DMS 273 treated with DMSO at 0.1 percent for 48 hours (cell line): ENCODE results near the gene NDE1.
"Not testable (repeated sequence)": the region's sequence is repeated elsewhere in the genome, so short reads cannot be mapped to it uniquely, and the experiment has no call there.

ENCODE experiments used
- DNase-seq: peaks from one replicate; lab custom pipeline; 2025; lab: John Stamatoyannopoulos, UW

NDE1 gene

DNA sequence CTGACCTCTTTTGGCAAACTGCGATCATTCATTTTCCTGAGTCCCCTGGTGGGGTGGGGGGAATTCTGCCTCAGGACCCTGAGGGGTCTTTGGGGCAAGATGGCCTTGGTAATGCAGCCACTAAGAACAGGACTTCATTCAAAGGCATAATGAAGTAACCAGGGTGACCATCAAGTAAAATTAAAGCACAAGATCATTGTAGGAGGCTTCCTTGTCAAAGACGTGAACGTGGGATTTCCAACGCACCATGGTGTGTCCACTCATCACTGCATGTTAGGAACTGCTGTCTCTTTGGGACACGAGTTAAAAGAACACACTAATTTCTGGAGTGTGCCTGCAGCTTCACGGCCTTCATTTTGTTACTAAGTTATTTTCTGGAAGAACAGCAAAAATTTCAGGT lies 51.3 kb downstream of the NDE1 start:
- no peak for DNase-seq

DNA sequence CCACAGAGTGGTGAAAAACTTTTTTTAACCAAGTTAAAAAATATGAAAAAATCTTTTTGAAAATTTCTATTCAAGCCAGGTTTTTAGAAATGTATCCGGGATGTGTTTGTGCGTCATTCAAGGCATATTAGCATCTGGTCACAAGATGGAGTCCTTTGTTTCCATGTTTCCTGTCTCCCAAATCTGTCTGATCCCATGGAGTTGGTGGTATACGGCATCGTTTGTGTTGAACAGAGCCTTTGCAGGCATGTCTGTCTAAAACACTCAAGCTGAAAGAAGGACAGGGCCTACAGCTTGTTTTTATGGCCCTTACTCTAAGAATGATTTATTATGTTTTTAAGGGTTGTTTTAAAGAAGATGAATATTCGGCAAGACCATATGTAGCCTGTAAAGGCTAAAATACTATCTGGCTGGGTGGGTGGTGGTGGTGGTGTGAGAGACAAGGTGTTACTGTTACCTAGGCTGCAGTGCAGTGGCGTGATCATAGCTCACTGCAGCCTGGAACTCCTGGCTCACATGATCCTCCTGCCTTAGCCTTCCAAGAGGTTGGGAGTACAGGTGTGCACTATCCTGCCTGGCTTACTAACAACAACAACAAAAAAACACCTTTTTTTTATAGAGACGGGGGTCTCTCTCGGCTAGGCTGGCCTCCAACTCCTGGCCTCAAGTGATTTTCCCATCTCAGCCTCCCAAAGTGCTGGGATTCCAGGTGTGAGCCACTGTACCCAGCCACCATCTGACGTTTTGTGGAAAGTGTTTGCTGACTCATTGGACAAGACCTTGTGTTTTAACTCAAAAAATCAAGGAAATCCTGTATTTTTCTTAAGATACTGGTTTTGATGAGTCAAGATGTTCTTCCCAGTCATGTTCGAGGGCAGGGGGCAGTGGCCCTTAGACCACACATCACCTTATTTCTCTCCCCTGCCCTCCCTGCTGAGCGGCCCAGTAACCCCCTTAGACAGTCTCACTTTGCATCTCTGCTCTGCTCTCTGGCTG lies 52.2 kb downstream of the NDE1 start:
- no peak for DNase-seq

DNA sequence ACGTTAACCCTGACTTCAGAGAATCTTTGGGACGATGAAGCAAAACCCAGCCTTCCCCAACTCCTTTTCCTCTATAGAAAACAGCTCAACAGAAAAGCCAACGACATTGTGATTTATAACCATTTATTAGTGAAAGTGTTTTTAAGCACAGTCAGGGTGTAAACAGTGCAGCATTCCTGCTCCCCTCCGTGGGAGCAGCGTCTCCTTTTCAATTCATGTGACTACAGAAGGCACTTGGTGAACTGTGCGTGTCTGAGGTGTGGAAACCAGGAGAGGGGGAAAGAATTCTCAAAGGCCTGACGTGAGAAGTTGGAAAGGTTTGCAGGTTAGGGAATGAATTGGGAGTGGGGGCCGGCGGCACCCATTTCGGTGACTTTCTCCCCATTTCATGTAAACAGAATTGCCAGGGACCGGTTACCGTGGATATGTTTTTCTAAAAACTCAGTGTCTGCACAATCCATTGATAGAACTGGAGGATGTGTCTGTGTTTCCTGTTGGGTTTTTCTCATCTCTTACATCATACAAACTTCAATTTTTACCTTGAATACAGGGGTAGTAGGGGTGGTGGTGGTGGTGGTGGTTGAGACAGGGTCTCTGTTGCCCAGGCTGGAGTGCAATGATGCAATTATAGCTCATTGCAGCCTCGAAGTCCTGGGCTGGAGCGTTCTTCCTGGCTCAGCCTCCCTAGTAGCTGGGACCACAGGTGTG lies 53.1 kb downstream of the NDE1 start:
- DNase-seq: no peak

DNA sequence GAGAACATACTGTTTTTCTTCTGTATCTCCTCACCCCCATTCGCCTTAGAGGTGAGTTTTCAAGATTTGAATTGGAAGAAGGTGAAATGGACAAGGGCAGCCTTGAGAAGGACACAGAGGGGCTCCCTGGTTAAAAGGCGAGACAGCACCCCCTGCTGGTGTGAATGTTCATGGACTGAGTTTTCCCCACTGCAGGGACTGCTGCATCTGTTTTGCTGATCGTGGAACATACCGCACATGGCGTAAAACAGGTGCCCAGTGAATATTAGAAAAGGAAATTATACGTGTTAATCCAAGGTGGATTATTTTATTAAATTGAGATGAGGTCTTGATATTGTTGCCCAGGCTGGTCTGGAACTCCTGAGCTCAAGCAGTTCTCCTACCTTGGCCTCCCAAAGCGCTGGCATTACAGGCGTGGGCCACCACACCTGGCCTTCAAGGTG lies 54.5 kb downstream of the NDE1 start:
- no peak for DNase-seq

DNA sequence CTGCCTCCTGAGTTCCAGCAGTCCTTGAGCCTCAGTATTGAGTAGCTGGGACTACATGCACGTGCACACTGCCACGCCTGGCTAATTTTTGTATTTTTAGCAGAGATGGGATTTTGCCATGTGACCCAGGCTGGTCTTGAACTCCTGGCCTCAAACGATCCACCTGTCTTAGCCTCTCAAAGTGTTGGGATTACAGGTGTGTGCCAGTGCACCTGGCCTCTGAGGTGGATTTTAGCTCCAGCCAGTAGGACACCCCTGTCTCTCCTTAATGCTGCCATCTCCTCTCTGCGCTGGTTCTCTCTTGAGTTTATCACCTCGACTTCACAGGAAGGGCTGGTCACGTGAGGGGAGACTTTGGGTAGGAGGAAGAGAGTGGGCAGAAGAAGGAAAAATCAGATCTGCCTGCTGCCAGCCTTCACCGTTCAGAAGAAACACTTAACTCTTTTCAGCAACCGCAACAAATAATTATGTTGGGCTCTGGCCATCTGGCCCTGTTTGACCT lies 55.1 kb downstream of the NDE1 start:
- no peak for DNase-seq

DNA sequence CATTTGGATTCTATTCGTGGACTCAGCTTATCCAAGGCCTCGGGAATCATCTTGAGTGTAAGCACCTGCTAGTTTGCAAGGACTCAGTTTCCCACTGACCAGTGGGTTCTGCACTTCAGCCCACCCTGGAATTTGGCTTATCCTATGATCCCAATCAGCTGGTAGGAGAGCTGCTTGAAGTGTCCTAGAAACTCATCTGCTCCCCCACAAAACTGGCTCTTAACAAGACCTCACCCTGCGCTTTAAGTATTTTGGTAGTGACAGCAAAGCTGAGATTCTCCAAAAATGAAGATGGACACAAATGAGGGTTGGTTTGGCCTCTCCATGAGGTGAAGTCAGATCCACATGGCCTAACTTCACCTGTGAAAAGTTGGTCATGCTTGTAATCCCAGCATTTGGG lies 57.3 kb downstream of the NDE1 start:
- no peak for DNase-seq

DNA sequence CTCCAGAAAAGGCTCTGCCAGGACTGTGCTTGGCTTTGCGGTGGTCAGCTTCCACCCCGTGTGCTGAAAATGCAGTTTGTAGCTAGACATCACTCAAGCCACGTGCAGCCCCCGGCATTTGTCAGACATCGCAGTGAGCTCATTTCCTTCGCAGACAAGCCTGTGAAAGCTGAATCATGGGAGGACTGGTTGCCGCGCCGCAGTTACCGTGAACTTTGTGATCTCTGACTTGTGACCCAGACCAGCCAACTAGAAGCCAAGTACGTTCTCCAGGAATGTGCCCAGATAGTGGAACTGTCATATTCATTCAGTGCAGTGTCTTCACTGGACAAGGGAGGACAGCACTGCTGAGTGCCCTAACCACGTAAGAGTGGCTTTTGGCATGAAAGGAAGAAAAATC lies 58.1 kb downstream of the NDE1 start:
- no peak for DNase-seq

DNA sequence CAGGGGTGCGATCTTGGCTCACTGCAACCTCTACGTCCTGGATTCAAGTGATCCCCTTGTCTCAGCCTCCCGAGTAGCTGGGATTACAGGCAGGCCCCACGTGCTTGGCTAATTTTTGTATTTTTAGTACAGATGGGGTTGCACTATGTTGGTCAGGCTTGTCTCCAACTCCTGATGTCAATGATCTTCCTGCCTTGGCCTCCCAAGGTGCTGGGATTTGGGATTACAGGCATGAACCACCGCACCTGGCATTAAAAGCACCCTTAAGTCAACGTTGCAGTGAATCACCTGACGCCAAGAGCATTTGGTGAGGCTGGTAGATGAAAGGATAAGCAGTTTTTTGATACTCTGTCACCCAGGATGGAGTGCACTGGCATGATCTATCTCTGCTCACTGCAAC lies 59.0 kb downstream of the NDE1 start:
- no peak for DNase-seq

DNA sequence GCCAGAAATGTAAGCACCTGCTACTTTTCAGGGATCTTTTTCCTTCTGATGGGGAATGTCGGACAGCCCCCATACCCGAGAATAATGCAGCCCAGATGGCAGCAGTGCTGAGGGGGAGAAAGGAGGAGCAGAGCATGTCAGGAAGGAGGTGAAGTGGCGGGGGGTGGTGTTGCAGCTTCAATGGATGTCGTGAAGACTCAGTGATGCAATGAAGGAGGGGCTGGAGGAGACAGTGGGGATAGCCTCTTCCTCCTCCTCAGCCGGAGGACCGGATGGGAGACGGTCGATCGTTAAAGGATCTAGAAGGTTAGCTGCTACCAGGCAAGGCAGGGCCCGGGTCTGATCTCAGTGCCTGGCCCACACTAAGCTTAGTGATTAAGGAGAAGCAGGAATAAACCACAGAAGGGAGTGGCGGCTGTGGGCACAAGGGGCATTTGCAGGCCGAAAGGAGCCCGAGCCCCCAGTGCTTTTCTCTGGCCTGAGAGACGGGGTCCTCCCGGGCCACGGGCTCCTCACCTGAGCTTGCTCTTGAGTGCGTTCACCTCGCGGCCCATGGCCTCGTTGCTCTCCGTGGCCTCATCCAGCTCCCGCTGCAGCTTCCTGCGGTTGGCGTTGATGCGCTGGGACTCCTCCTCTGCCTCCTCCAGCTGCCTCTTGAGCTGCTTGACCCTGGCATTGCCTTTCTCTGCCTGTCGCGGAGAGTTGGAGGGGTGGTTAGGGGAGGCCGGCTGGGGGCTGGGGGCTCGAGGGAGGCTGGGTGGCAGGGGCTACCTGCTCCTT lies 64.5 kb downstream of the NDE1 start:
- DNase-seq: no peak

DNA sequence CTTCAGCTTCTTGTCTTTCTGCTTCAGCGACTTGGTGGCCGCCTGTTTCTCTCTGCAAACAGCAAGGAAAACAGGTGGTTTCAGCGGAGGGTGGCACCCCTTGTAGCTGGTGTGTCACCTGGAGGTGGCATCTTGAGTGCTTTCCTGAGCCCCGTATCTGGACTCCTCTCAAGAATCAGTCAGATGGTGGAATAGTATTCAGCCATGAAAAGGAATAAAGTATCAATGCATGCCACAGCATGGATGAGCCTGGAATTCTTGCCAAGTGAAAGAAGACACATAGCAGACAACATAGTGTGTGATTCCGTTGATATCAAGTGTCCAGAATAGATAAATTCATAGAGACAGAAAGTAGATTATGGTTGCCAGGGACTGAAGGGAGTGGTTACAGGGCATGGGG lies 65.2 kb downstream of the NDE1 start:
- no peak for DNase-seq

DNA sequence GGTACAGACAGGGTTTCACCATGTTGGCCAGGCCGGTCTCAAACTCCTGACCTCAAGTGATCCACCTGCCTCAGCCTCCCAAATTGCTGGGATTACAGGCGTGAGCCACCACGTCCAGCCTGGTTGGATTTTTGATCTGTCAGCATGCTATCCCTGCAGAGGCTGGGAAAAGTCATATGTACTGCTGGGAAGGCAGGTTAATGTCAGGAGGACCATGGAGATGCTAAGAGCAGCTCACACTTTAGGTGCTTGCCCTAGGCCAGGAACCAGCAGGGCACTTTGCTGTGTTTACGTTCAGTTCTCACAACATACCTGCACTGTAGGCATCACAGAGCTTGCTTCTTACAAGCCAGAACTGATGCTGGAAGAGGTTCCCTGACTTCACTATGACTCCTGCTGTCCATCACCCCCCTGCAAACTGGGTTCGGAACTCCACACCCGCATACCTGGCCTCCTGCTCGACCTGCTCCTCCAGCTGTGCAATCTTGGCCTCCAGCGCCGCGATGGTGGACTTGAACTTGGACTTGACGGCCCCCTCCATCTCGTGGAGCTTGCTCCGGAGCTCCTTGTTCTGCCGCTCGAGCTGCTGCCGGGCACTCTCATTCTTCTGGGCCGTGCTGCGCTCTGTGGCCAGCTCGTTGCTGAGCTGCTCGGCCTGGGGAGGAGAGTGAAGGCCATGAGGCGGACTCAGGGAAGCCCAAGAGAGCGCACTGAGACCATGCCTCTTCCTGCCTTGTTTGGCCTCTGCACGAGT lies 66.8 kb downstream of the NDE1 start:
- DNase-seq: no peak

DNA sequence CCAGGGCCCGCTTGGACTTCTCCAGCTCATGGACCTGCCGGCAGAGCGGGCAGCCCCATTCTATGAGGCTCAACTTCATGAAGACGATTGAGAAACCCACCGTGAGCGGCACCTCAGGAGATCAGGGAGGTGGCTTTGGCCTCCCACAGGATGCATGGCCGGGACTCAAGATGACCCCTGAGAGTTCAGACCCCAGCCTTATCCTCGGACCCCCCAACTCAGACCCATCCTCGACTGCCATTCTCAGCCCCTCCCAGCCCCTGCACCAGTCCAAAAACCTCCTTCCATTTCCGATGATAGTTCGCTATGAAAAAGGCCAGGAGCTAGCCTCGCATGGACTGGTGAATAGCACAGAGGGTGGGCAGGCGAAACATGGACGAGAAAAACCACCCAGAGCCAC lies 71.0 kb downstream of the NDE1 start:
- no peak for DNase-seq

DNA sequence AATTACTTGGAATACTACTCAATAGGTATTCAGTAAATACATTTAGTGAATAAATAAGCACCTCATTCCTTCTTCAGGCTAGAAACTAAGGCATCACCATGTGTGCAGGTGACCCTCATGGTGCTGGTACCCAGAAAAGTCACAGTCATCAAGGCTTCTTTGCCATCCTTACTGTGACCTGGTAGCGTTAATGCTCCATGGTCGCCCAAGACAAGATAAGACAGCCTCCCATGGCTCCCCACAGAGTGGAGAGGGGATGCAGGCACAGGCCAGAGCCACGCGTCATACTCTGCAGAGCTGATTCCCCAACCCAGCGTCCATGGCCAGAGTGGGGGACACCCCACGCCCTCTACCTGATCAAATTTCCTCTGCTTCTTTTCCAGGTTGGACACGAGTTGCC lies 73.8 kb downstream of the NDE1 start:
- DNase-seq: no peak

DNA sequence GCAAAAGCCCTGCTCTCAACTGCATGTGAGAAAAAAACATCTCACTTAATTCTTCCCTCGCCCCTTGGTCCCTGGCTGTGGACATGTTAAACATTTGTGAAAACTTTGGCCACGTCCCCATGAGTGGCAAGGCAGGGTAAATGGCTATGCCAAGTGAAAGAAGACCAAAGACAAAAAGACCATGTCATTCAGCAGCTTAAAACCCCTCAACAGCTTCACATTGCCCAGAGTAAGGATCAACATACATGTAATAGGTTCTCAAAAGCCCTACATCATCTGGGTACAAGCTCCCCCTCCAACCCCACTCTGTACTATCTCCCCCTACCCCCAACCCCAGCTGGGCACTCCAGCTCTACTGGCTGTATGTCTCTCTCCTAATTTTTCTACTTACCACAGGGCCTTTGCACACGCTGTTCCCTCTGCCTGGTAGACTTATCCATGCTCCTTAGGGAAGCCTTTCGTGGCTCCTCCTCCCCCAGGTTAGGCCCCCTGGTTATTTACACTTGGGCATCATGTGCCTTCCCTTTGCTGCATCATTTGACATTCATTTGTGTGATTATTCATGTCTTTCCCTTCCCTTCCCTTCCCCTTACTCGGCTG lies 75.7 kb downstream of the NDE1 start:
- no peak for DNase-seq

DNA sequence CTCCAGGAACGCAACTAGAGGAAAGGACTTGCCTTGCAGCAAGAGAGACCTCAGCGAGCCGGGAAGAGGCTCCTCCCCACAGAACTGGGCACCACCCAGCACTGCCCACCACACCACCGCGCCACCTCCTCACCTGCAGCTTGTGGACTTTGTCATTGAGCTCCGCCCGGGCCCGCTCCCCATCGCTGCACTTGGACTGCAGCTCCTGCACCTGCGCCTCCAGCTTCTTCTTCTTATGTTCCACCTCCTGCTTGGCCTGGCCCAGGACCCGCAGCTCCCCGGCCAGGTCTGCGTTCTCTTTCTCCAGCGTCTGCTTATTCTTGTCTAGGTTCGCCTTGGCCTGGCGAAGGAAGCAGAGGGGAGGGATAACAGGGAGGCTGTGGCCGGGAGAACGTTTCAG lies 76.7 kb downstream of the NDE1 start:
- DNase-seq: no peak

DNA sequence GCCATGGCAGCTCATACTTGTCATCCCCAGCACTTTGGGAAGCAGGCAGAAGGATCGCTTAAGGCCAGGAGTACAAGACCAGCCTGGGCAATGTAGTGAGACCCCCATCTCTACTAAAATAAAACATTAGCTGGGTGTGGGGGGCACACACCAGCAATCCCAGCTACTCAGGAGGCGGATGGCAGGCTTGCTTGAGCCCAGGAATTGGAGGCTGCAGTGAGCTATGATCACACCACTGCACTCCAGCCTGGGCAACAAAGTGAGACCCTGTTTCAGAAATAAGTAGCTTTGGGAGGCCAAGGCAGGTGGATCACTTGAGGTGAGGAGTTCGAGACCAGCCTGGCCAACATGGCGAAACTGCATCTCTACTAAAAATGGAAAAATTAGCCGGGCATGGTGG lies 77.7 kb downstream of the NDE1 start:
- DNase-seq: not testable (repeated sequence)

DNA sequence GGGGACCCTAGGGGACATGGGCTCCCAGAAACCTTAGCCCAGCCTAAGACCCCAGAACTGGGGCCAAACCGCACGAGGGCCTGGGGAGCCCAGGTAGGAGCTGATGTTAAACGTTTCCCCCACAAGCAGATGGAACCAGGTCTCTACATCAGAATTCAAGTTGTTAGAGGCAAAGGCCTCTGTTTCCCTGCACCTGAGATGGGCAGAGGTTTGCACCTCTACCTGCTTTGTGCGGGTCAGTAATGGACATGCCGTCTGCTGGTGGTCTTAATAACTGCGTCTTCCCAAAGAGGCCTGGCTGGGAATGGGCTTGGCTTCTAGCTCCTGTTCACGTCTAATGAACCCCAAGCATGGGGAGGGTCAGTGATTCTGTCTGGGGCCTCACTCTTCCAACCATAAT lies 79.1 kb downstream of the NDE1 start:
- DNase-seq: no peak

DNA sequence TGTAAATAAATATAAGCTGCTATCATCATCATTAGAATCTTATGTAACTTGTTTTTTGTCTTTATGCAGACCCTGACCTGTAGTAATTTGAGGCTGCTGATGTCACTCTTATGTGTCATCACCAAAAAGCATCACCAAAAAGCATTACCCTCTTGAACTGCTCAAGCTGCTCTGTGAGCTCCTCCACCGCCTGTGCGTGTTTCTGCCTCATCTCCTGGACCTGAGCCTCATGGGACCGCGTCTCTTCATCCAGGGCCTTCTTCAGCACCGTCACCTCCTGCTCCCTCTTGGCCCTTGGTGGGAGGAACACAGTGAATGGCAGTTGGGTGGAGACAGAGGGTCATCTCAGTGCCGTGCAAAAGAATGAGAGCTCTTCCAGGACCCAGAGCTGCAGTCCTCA lies 82.4 kb downstream of the NDE1 start:
- DNase-seq: no peak

DNA sequence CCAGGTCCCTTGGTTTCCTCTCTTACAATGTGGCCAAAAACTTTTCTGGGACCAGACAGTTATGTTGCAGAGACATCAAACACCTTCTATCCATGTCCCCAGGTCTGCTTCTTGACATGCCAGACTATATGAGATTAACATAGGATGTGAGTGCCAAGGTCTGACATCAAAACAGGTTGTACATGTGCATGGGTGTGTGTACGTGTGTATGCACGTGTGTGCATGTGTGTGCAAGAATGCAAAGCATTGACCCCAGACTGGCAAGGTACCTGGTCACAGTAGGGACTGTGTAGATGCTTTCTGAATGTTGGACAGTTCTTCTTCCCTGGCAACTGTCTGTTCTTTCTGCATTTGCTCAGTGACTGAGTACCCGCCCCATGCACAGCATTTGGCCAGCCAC lies 85.6 kb downstream of the NDE1 start:
- no peak for DNase-seq

DNA sequence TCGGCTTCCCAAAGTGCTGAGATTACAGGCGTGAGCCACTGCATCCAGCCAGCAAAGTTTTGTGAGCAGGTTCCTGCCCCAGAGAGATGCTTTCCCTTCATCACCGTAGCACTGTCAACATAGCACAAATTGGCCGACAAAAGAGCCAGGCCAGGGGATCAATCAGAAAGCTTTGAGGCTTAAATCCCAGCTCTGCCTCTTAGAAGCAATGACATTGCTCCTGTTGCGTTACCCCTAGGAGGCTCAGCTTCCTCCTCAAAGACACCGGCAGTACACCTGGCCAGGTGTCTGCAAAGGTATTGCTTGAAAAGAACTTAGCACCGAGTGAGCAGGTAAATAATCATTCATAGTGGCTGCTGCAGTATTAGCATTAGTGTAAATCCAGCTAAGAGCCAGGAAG lies 86.5 kb downstream of the NDE1 start:
- DNase-seq: no peak

DNA sequence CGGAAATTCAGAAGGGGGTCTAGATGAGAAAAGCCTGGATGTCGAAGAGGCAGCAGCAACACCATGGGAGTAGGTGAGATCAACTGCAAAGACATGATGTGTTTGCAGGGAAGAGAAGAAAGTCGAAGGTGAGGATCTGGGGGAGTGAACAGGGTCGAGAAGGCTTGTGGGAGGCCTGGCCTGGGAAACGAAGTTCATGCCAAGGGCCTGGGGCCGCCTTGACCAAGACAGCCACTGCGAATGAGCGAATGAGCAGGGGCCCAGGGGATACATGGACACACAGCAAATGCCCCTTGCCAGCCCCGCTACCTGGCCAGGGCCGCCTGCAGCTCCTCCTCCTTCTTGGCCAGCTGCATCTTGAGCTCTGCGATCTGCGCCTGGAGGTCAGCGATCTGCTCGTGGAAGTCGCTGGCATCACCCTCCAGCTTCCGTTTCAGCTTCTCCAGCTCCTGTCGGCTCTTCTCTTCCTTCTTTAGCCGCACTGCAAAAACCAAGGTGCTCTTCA lies 87.1 kb downstream of the NDE1 start:
- DNase-seq: no peak
